IMR-90 (cell line): ENCODE data around the gene HECW1. TPM values are rescaled to one million over a fixed set of nuclear protein-coding genes. Genes with fewer than 3 reads are reported as not detected.

Source experiments
- ATAC-seq: fragments of 200-7000 bp; cut with Tn5 transposase; 2 replicates; pipeline ENCODE4 v1.9.1; 2020; ENCODE audit warnings: low read depth, mild to moderate bottlenecking, moderate library complexity
- BruUV-seq: library from RNA; stranded (reverse); fragments of 400-500 nt; replicated peaks from 2 replicates; lab custom pipeline; 2021; lab: Mats Ljungman, UMichigan
- CTCF ChIA-PET: fragments of 300-600 bp; formaldehyde crosslinking; extraction: SDS; loops from one replicate; lab custom pipeline; 2021; ENCODE audit warnings: antibody characterized with exemption; lab: Yijun Ruan, JAX
- POLR2A ChIA-PET: fragments of 300-600 bp; sonication (Branson Sonifier 250); formaldehyde crosslinking; loops from one replicate; lab custom pipeline; 2022; ENCODE audit warnings: antibody characterized with exemption; ENCODE audit not compliant: unreplicated experiment; lab: Charles Lee
- DNase-seq: peaks from one replicate; pipeline ENCODE4 v3.0.0; 2013
- H2AFZ ChIP-seq: replicated peaks from 2 replicates; pipeline ENCODE3; 2013; ENCODE audit warnings: low read length, mild to moderate bottlenecking; ENCODE audit not compliant: poor library complexity
- H2AK5ac ChIP-seq: 2 replicates; pipeline ENCODE4 v1.6.1; 2013; ENCODE audit warnings: low read depth, low read length, inconsistent platforms
- H2AK9ac ChIP-seq: replicated peaks from 2 replicates; pipeline ENCODE3; 2013; ENCODE audit warnings: mild to moderate bottlenecking, low read depth, low read length, moderate library complexity; ENCODE audit not compliant: poor library complexity
- H2BK120ac ChIP-seq: 2 replicates; pipeline ENCODE4 v1.6.1; 2013; ENCODE audit warnings: low read depth, low read length, inconsistent platforms
- H2BK15ac ChIP-seq: 3 replicates; pipeline ENCODE4 v1.6.1; 2013; ENCODE audit warnings: low read depth, low read length, inconsistent platforms
- H2BK20ac ChIP-seq: 2 replicates; pipeline ENCODE4 v1.6.1; 2013; ENCODE audit warnings: low read depth, mild to moderate bottlenecking, inconsistent platforms, low read length, moderate library complexity
- H2BK5ac ChIP-seq: 2 replicates; pipeline ENCODE4 v1.6.1; 2013; ENCODE audit warnings: mild to moderate bottlenecking, low read depth, low read length, inconsistent platforms; ENCODE audit not compliant: poor library complexity, severe bottlenecking
- H3K14ac ChIP-seq: replicated peaks from 2 replicates; pipeline ENCODE4 v1.6.1; 2013; ENCODE audit warnings: low read depth, low read length, inconsistent platforms
- H3K18ac ChIP-seq: 2 replicates; pipeline ENCODE4 v1.6.1; 2013; ENCODE audit warnings: low read depth, low read length, control low read depth
- H3K23ac ChIP-seq: 2 replicates; pipeline ENCODE4 v1.6.1; 2013; ENCODE audit warnings: low read depth, low read length, inconsistent platforms
- H3K27ac ChIP-seq: 2 replicates; pipeline ENCODE4 v1.5.1; 2013; ENCODE audit warnings: mild to moderate bottlenecking, control low read depth, low read length; ENCODE audit not compliant: insufficient read depth
- H3K27me3 ChIP-seq: 2 replicates; pipeline ENCODE4 v1.6.1; 2013; ENCODE audit warnings: low read length; ENCODE audit not compliant: control insufficient read depth, insufficient read depth
- H3K36me3 ChIP-seq: 2 replicates; pipeline ENCODE4 v1.6.1; 2013; ENCODE audit warnings: low read length, mixed read lengths; ENCODE audit not compliant: control insufficient read depth, insufficient read depth
- H3K4ac ChIP-seq: 2 replicates; pipeline ENCODE4 v1.6.1; 2013; ENCODE audit warnings: low read depth, low read length, inconsistent platforms
- H3K4me1 ChIP-seq: 2 replicates; pipeline ENCODE4 v1.6.1; 2013; ENCODE audit warnings: low read length, mixed read lengths; ENCODE audit not compliant: control insufficient read depth, insufficient read depth
- H3K4me2 ChIP-seq: 2 replicates; pipeline ENCODE4 v1.6.1; 2013; ENCODE audit warnings: low read depth, mild to moderate bottlenecking, control low read depth, low read length, moderate library complexity
- H3K4me3 ChIP-seq: 2 replicates; pipeline ENCODE4 v1.5.1; 2013; ENCODE audit warnings: low read depth, mild to moderate bottlenecking, control low read depth, low read length, moderate library complexity; ENCODE audit not compliant: insufficient read depth
- H3K56ac ChIP-seq: 2 replicates; pipeline ENCODE4 v1.6.1; 2013; ENCODE audit warnings: low read length, inconsistent platforms; ENCODE audit not compliant: insufficient read depth; ENCODE audit errors: extremely low read depth
- H3K79me1 ChIP-seq, 2 experiments: 2 replicates each; pipeline ENCODE4 v1.6.1; 2013; ENCODE audit warnings: low read length in 2 of 2, inconsistent platforms in 1 of 2, low read depth in 1 of 2
- H3K9ac ChIP-seq: 2 replicates; pipeline ENCODE4 v1.6.1; 2013; ENCODE audit warnings: low read depth, low read length, control low read depth
- H3K9me1 ChIP-seq: 2 replicates; pipeline ENCODE4 v1.6.1; 2013; ENCODE audit warnings: low read length, inconsistent platforms; ENCODE audit not compliant: insufficient read depth
- H3K9me3 ChIP-seq: 2 replicates; pipeline ENCODE4 v1.6.1; 2013; ENCODE audit warnings: low read length; ENCODE audit not compliant: control insufficient read depth, insufficient read depth
- H4K20me1 ChIP-seq: 2 replicates; pipeline ENCODE4 v1.6.1; 2013; ENCODE audit warnings: low read length, inconsistent platforms; ENCODE audit not compliant: insufficient read depth
- H4K5ac ChIP-seq: 2 replicates; pipeline ENCODE4 v1.6.1; 2013; ENCODE audit warnings: mild to moderate bottlenecking, low read depth, low read length, control low read depth
- H4K8ac ChIP-seq, 2 experiments: 2 replicates each; pipeline ENCODE4 v1.6.1; 2013; ENCODE audit warnings: low read depth in 2 of 2, low read length in 2 of 2, control low read depth in 1 of 2, inconsistent platforms in 1 of 2
- H4K91ac ChIP-seq: 2 replicates; pipeline ENCODE4 v1.6.1; 2013; ENCODE audit warnings: low read depth, low read length, inconsistent platforms; ENCODE audit not compliant: insufficient read depth
- BHLHE40 ChIP-seq: fragments of 150-350 bp; IDR thresholded peaks from 2 replicates; pipeline ENCODE4 v1.6.1; 2016; ENCODE audit warnings: mild to moderate bottlenecking, low read depth, low read length
- CEBPB ChIP-seq: IDR thresholded peaks from 2 replicates; pipeline ENCODE4 v1.6.1; 2012; ENCODE audit warnings: low read depth, low read length, improper control_type of control experiment
- CHD1 ChIP-seq: IDR thresholded peaks from 2 replicates; pipeline ENCODE4 v1.6.1; 2012; ENCODE audit warnings: low read depth, low read length, improper control_type of control experiment
- WGBS, 2 experiments: methylation state at CpG; one replicate each; pipeline versions ENCODE4 v1.1.5 to v1.1.7; 2013; ENCODE audit warnings: missing lambda C conversion rate in 2 of 2; ENCODE audit not compliant: insufficient read length in 1 of 2; ENCODE audit errors: extremely low coverage in 2 of 2; 5-methylcytosine and 5-hydroxymethylcytosine counted together
- dilution Hi-C: fragments of 300-500 bp; cut with HindIII; formaldehyde crosslinking; loops from one replicate; pipeline ENCODE4 v1.14.3; 2018; ENCODE audit warnings: low sequenced_read_pairs; ENCODE audit not compliant: unreplicated experiment
- in situ Hi-C: fragments of 300-500 bp; cut with MboI; formaldehyde crosslinking; loops from 3 replicates; pipeline ENCODE4 v1.14.3; 2019; ENCODE audit warnings: low sequenced_read_pairs, inconsistent platforms, mixed read lengths
- intact Hi-C: fragments of 100-400 bp; cut with micrococcal nuclease; formaldehyde crosslinking; loops from 2 replicates; pipeline ENCODE4 v1.10.0; 2022
- polyA plus RNA-seq, 3 experiments: library from polyadenylated mRNA; depleted of rRNA; stranded (reverse); fragments of >200 nt; gene quantifications; 2 replicates each; pipeline ENCODE4 v1.2.3, GENCODE V29; 2012; ENCODE audit warnings: low replicate concordance in 1 of 3
- total RNA-seq: library from RNA; depleted of rRNA; stranded (reverse); fragments of >200 nt; gene quantifications from 2 replicates; pipeline ENCODE4 v1.2.3, GENCODE V29; 2012
- TF ChIP-seq, protein P1 (sequence below): fragments of 150-350 bp; IDR thresholded peaks from 2 replicates; pipeline ENCODE4 v1.6.1; 2017; ENCODE audit warnings: mild to moderate bottlenecking, antibody characterized with exemption, low read length, low read depth

The HECW1 gene
- total and polyA plus RNA-seq, 2 of the 4 experiments (the other 2 are of a cell fraction), result 0.56 to 1.3 TPM

DNA sequence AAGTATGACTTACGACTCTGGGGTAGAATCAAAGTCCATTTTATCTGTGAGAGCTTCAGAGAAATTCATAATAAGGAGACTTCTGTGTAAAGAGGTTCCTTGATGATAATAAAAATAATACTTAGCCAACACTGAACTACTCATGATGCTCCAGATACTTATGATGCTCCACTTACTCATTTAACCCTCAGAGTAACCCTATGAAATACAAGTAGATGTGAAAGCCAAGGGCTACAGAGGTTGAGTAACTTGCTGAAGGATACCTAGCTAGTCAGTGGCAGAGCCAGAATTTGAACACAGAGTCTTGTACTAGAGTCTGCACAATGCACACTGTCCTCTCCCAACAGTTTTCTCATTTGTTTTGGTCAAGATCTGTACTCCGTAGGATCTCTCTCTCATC lies 89.5 kb downstream of the HECW1 start:
- no peak overlapping the region for H3K4me2 ChIP-seq
- H2AK5ac ChIP-seq, result no peak overlapping the region
- H3K4me3 ChIP-seq, result no peak overlapping the region
- H3K56ac ChIP-seq, result no peak overlapping the region
- ATAC-seq (peak; percentile 31; the same call in 1 of the 2 replicates), DNase-seq (peak; percentile 77)
- H2BK20ac ChIP-seq, result no peak overlapping the region
- no TSS peak for BruUV-seq
- H3K9ac ChIP-seq, result no peak overlapping the region
- H4K91ac ChIP-seq, result no peak overlapping the region
- H3K9me3 ChIP-seq, result no peaks in the 10 kb centered on the region
- H3K4me1 ChIP-seq, result peaks cover 8% of the 10 kb centered on the region; the same call in 1 of the 2 replicates
- ChIA-PET CTCF (no interaction called here), POLR2A (no interaction called here)
- WGBS, 2 experiments, result no CpG with 5 or more reads among the region's 2 CpGs
- no peak overlapping the region for H3K23ac ChIP-seq
- H3K18ac ChIP-seq, result no peak overlapping the region
- dilution Hi-C loops (no loop called here), in situ Hi-C loops (no loop called here), intact Hi-C loops (no loop called here)
- no peak overlapping the region for H3K4ac ChIP-seq
- peaks cover 13% of the 10 kb centered on the region for H3K9me1 ChIP-seq
- H4K20me1 ChIP-seq, result no peaks in the 10 kb centered on the region
- H3K36me3 ChIP-seq, result no peaks in the 10 kb centered on the region
- TF ChIP-seq, protein P1, sequence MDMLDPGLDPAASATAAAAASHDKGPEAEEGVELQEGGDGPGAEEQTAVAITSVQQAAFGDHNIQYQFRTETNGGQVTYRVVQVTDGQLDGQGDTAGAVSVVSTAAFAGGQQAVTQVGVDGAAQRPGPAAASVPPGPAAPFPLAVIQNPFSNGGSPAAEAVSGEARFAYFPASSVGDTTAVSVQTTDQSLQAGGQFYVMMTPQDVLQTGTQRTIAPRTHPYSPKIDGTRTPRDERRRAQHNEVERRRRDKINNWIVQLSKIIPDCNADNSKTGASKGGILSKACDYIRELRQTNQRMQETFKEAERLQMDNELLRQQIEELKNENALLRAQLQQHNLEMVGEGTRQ, result no peak
- TF ChIP-seq CEBPB (peak; percentile 64; the same call in 1 of the 2 replicates), CHD1 (no peak), BHLHE40 (no peak)
- H3K79me1 ChIP-seq, result peaks cover 0 to 9% of the 10 kb centered on the region in 2 experiments; a peak in 2 of 4 replicates
- no peak overlapping the region for H2AFZ ChIP-seq
- no peak overlapping the region for H4K5ac ChIP-seq
- H2BK15ac ChIP-seq, result no peak overlapping the region
- no peak overlapping the region for H3K14ac ChIP-seq
- H3K27ac ChIP-seq, result no peak overlapping the region
- H4K8ac ChIP-seq, result no peak overlapping the region
- H2BK5ac ChIP-seq, result no peak overlapping the region
- H3K27me3 ChIP-seq, result no peaks in the 10 kb centered on the region
- no peak overlapping the region for H2AK9ac ChIP-seq
- H2BK120ac ChIP-seq, result no peak overlapping the region
